ENCODE results near the gene POLD4. TPM values are rescaled to one million over a fixed set of nuclear protein-coding genes. Genes with fewer than 3 reads are reported as not detected.

The POLD4 gene
- total and polyA plus RNA-seq, 2 of the 13 experiments (the other 11 are each of a cell fraction or from before 2014, with no cell fraction given): 10.5 to 27.4 TPM

DNA sequence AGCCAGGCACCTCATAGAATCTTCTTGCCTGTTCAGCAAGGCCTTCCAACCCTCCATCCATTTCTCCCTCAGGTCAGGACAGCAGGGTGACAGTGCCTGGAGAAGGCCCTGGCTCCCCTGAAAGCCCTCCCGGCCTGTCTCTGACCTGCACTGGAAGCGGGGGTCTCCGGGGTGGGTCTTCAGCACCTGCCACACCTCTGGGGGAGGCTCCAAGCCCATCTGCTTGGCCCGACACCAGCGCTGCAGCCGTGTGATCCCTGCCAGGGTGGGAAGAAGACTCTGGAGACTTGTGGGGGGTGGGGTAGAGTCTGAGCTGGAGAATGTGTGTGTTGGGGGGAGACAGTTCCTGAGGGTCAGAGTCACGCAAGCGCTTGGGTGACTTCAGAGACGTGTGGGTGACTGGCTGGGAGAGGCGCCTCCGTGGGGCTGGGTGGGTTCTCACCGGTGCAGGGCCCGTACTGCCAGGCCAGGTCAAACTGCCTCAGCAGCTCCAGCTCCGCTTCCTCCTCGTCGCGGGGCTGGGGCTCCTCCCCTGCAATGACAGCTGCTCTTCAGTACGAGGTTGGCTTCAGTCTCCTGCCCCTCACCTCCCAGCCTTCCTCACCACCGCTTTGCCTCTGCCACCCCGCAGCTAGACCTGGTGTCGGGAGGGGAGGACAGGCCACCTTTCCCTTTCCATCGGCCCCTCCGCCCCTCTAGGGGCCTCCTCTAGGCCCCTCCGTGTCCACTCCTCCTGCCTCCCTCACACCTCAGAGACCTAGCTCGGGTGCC, 615 bp downstream of the POLD4 start (continued):
- TF ChIP-seq ZNF263 (CRISPR knock-in tag; IDR thresholded peaks at IDR 0.05) (0 out of 2 replicates have a peak, but pooled peaks have one; percentile 22), ZNF329 (CRISPR knock-in tag; IDR thresholded peaks at IDR 0.05; ENCODE audit: low read depth) (0 out of 2 replicates have a peak, but pooled peaks have one; percentile 18), FUBP1 (CRISPR knock-in tag; IDR thresholded peaks at IDR 0.05; ENCODE audit: borderline replicate concordance) (0 out of 2 replicates have a peak, but pooled peaks have one; percentile 67), ZNF414 (CRISPR knock-in tag; IDR thresholded peaks at IDR 0.05) (0 out of 2 replicates have a peak, but pooled peaks have one; percentile 6), GATAD2A (CRISPR knock-in tag; IDR thresholded peaks at IDR 0.05) (peak; percentile 23), ZC3H13 (CRISPR knock-in tag; IDR thresholded peaks at IDR 0.05) (0 out of 2 replicates have a peak, but pooled peaks have one; percentile 37), ZZZ3 (CRISPR knock-in tag; IDR thresholded peaks at IDR 0.05; ENCODE audit: borderline replicate concordance) (0 out of 2 replicates have a peak, but pooled peaks have one; percentile 14), TP53 (CRISPR knock-in tag; conservative IDR thresholded peaks at IDR 0.05) (no peak), CBFB (CRISPR knock-in tag; IDR thresholded peaks at IDR 0.05) (0 out of 2 replicates have a peak, but pooled peaks have one; percentile 11), ZFX (CRISPR knock-in tag; IDR thresholded peaks at IDR 0.05; ENCODE audit: low read depth) (no peak)
- TF ChIP-seq, protein P1, sequence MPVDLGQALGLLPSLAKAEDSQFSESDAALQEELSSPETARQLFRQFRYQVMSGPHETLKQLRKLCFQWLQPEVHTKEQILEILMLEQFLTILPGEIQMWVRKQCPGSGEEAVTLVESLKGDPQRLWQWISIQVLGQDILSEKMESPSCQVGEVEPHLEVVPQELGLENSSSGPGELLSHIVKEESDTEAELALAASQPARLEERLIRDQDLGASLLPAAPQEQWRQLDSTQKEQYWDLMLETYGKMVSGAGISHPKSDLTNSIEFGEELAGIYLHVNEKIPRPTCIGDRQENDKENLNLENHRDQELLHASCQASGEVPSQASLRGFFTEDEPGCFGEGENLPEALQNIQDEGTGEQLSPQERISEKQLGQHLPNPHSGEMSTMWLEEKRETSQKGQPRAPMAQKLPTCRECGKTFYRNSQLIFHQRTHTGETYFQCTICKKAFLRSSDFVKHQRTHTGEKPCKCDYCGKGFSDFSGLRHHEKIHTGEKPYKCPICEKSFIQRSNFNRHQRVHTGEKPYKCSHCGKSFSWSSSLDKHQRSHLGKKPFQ (CRISPR knock-in tag; IDR thresholded peaks at IDR 0.05; ENCODE audit: insufficient replicate concordance): peak; percentile 36
